Measurements from ENCODE around the gene SMIM1. TPM values are rescaled to one million over a fixed set of nuclear protein-coding genes. Genes with fewer than 3 reads are reported as not detected.

The SMIM1 gene
- total and polyA plus RNA-seq, 9 of the 15 experiments (the other 6 are each of a cell fraction or from before 2014, with no cell fraction given), result 2.3 to 125 (median 24.3) TPM

DNA sequence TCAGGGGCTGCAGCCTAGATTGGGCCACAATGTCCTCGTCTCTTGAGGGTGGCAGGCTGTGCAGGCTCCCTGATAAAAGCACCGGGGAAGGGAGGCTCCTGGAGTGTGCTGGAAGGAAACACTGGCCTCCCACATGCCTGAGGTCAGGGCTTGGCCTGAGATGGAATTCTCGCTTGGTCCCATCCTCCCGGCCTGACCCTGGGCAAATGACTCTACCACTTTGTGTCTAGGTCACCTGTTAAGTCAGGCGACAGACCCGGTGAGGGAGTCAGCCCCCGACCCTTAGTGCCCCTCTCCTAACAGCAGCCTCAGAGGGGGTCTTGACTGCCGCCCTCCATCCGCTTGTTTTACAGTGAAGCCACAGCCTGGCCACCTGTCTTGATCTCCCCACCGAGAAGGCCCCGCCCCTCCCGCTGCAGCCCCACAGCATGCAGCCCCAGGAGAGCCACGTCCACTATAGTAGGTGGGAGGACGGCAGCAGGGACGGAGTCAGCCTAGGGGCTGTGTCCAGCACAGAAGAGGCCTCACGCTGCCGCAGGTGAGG lies 2.5 kb downstream of the SMIM1 start:
- Histone ChIP-seq H3K9me3 (replicated peaks; ENCODE audit: control insufficient read depth, insufficient read depth, low read depth, low read length) (no peaks in the 10 kb centered on the region), H3K79me2 (ENCODE audit: control insufficient read depth, insufficient read depth, low read length) (peaks cover 38% of the 10 kb centered on the region)
- POLR2A ChIA-PET, result interaction anchor here (0.6 to 2.3 kb wide), 12 partner anchors 10 to 128 kb away, joined by 3 to 14 read pairs (median 4); partner anchors contain the start of gene LRRC47
- TF ChIP-seq FUS (optimal IDR thresholded peaks at IDR 0.05; ENCODE audit: low read depth, low read length), result no peak
- no peak for TF ChIP-seq POLR2H (tag; IDR thresholded peaks at IDR 0.05; ENCODE audit: low read depth)
- TF ChIP-seq, protein P1, sequence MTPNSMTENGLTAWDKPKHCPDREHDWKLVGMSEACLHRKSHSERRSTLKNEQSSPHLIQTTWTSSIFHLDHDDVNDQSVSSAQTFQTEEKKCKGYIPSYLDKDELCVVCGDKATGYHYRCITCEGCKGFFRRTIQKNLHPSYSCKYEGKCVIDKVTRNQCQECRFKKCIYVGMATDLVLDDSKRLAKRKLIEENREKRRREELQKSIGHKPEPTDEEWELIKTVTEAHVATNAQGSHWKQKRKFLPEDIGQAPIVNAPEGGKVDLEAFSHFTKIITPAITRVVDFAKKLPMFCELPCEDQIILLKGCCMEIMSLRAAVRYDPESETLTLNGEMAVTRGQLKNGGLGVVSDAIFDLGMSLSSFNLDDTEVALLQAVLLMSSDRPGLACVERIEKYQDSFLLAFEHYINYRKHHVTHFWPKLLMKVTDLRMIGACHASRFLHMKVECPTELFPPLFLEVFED (CRISPR knock-in tag; conservative IDR thresholded peaks at IDR 0.05), result no peak
- peak; percentile 84 for TF ChIP-seq NEUROD1 (IDR thresholded peaks at IDR 0.05; ENCODE audit: borderline replicate concordance, low read depth, low read length, partially characterized antibody)
- no peak; the same call in 1 of the 2 replicates for TF ChIP-seq ESRRA (IDR thresholded peaks at IDR 0.05; ENCODE audit: borderline replicate concordance, low read depth)
- no peak for TF ChIP-seq ETV6 (IDR thresholded peaks at IDR 0.05; ENCODE audit: borderline replicate concordance in 1 of 2, low read depth in 2 of 2, low read length in 1 of 2)
- TF ChIP-seq ETV6 (CRISPR knock-in tag; IDR thresholded peaks at IDR 0.05; ENCODE audit: borderline replicate concordance), result no peak
- TF ChIP-seq, protein P2, sequence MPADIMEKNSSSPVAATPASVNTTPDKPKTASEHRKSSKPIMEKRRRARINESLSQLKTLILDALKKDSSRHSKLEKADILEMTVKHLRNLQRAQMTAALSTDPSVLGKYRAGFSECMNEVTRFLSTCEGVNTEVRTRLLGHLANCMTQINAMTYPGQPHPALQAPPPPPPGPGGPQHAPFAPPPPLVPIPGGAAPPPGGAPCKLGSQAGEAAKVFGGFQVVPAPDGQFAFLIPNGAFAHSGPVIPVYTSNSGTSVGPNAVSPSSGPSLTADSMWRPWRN (IDR thresholded peaks at IDR 0.05; ENCODE audit: low read depth), result peak; percentile 76; the same call in 1 of the 2 replicates
- peak; percentile 34; the same call in 1 of the 2 replicates for TF ChIP-seq ZNF431 (CRISPR knock-in tag; IDR thresholded peaks at IDR 0.05)
- TF ChIP-seq, protein P3, sequence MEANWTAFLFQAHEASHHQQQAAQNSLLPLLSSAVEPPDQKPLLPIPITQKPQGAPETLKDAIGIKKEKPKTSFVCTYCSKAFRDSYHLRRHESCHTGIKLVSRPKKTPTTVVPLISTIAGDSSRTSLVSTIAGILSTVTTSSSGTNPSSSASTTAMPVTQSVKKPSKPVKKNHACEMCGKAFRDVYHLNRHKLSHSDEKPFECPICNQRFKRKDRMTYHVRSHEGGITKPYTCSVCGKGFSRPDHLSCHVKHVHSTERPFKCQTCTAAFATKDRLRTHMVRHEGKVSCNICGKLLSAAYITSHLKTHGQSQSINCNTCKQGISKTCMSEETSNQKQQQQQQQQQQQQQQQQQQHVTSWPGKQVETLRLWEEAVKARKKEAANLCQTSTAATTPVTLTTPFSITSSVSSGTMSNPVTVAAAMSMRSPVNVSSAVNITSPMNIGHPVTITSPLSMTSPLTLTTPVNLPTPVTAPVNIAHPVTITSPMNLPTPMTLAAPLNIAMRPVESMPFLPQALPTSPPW (CRISPR knock-in tag; IDR thresholded peaks at IDR 0.05), result no peak; the same call in none of the 2 replicates
- TF ChIP-seq ELF4 (CRISPR knock-in tag; IDR thresholded peaks at IDR 0.05), result 0 out of 2 replicates have a peak, but pooled peaks have one; percentile 75
- no peak for TF ChIP-seq ZNF830 (CRISPR knock-in tag; IDR thresholded peaks at IDR 0.05)
- no peak for TF ChIP-seq STAT5B (CRISPR knock-in tag; IDR thresholded peaks at IDR 0.05)
- TF ChIP-seq MAFK (IDR thresholded peaks at IDR 0.05; ENCODE audit: low read length), result no peak
- no peak for TF ChIP-seq KLF6 (CRISPR knock-in tag; IDR thresholded peaks at IDR 0.05; ENCODE audit: borderline replicate concordance)
- TF ChIP-seq ZNF766 (CRISPR knock-in tag; conservative IDR thresholded peaks at IDR 0.05), result peak; percentile 74; the same call in 1 of the 2 replicates
- TF ChIP-seq ZNF3 (CRISPR knock-in tag; IDR thresholded peaks at IDR 0.05), result no peak
- TF ChIP-seq SMAD2 (IDR thresholded peaks at IDR 0.05; ENCODE audit: low read depth, low read length), result no peak
- no peak for TF ChIP-seq SP2 (IDR thresholded peaks at IDR 0.05; ENCODE audit: extremely low read depth, low read depth, low read length, poor library complexity, severe bottlenecking)

More for the DNA sequence above, 2.5 kb downstream of the SMIM1 start:
- ATAC-seq, result peak; percentile 51
- intact Hi-C loops (cut with micrococcal nuclease) (loop anchor here (2.0 to 5.0 kb wide), 4 partner anchors 28 to 126 kb away; partner anchors contain the start of genes C1orf174, CEP104 and DFFB), in situ Hi-C loops (cut with MboI) (no loop called here)
- CTCF ChIA-PET (ENCODE audit: low intra/inter-chr PET ratio), result no interaction called here
- FAIRE-seq, result peak; percentile 100
- no peaks in the 10 kb centered on the region for H4K20me1 ChIP-seq (replicated peaks; ENCODE audit: control insufficient read depth, insufficient read depth, low read length)
- peak overlapping the region; percentile 10; the same call in 1 of the 2 replicates for H2AFZ ChIP-seq (ENCODE audit: low read depth, low read length)
- H3K27me3 ChIP-seq (ENCODE audit: control insufficient read depth in 2 of 2, insufficient read depth in 2 of 2, low read length in 2 of 2), result no peaks in the 10 kb centered on the region
- peaks cover 22% of the 10 kb centered on the region; the same call in 2 of the 3 replicates for H3K36me3 ChIP-seq (ENCODE audit: control insufficient read depth, insufficient read depth, low read length)
- H3K4me1 ChIP-seq (replicated peaks in 1 of 2; ENCODE audit: control insufficient read depth in 2 of 2, insufficient read depth in 2 of 2, low read length in 2 of 2), result peaks cover 26 to 93% of the 10 kb centered on the region in 2 experiments
- under 1% methylated on average over 16 of the region's 17 CpGs for whole genome bisulfite sequencing (ENCODE audit: insufficient coverage, low coverage, missing lambda C conversion rate)
- peak overlapping the region; percentile 65; the same call in 1 of the 2 replicates for H3K4me3 ChIP-seq
- peak overlapping the region; percentile 66 for H3K27ac ChIP-seq (ENCODE audit: extremely low read depth, low read depth, low read length)
- DNase-seq (ENCODE audit: extremely low read depth in 1 of 4, low spot score in 3 of 4), result peak; percentile 66 to 98 (median 84)
- BruUV-seq (replicated peaks), result no TSS peak
- peak overlapping the region; percentile 10 to 59; a peak in 2 of 4 replicates for H3K9ac ChIP-seq (ENCODE audit: insufficient read depth in 1 of 2, low read depth in 2 of 2, low read length in 2 of 2)
- peak overlapping the region; percentile 92 for H3K4me2 ChIP-seq (ENCODE audit: insufficient read depth, low read length)
- peaks cover 5% of the 10 kb centered on the region for H3K9me1 ChIP-seq (ENCODE audit: control insufficient read depth, insufficient read depth, low read length)
